Liver (tissue), 9 donors: Measurements from ENCODE around the gene LOXHD1. TPM values are rescaled to one million over a fixed set of nuclear protein-coding genes. Genes with fewer than 3 reads are reported as not detected.

ENCODE experiments used
- DNase-seq: peaks from one replicate; pipeline ENCODE4 v3.0.0-alpha.2; 2017; ENCODE audit warnings: low spot score
- H3K27ac ChIP-seq, 2 donors: one replicate each; pipeline ENCODE4 v1.7.0; 2013; ENCODE audit warnings: inconsistent platforms in 2 of 2, low read length in 2 of 2, control low read depth in 1 of 2, low read depth in 1 of 2, mild to moderate bottlenecking in 1 of 2
- H3K27me3 ChIP-seq, 4 donors: one replicate each; pipeline versions ENCODE4 v1.6.1 to v1.7.0; 2013; ENCODE audit warnings: low read length in 3 of 4, inconsistent platforms in 1 of 4, mild to moderate bottlenecking in 1 of 4, moderate library complexity in 1 of 4; ENCODE audit not compliant: control insufficient read depth in 4 of 4, insufficient read depth in 4 of 4
- H3K36me3 ChIP-seq, 4 donors: one replicate each; pipeline versions ENCODE4 v1.6.1 to v1.7.0; 2013; ENCODE audit warnings: low read length in 3 of 4, mild to moderate bottlenecking in 3 of 4, low read depth in 1 of 4, moderate library complexity in 1 of 4; ENCODE audit not compliant: control insufficient read depth in 4 of 4, insufficient read depth in 3 of 4
- H3K4me1 ChIP-seq, 4 donors: one replicate each; pipeline versions ENCODE4 v1.6.1 to v1.7.0; 2013; ENCODE audit warnings: low read length in 3 of 4, mild to moderate bottlenecking in 3 of 4, moderate library complexity in 1 of 4; ENCODE audit not compliant: control insufficient read depth in 4 of 4, insufficient read depth in 4 of 4
- H3K4me3 ChIP-seq, 3 donors: one replicate each; pipeline versions ENCODE4 v1.6.1 to v1.7.0; 2013; ENCODE audit warnings: low read length in 3 of 3, control low read depth in 1 of 3, low read depth in 1 of 3, mild to moderate bottlenecking in 1 of 3
- H3K9ac ChIP-seq, 2 donors: one replicate each; pipeline ENCODE4 v1.7.0; 2013; ENCODE audit warnings: low read length in 2 of 2, mild to moderate bottlenecking in 2 of 2, moderate library complexity in 2 of 2, control low read depth in 1 of 2, low read depth in 1 of 2
- H3K9me3 ChIP-seq, 4 donors: one replicate each; pipeline versions ENCODE4 v1.6.1 to v1.7.0; 2013; ENCODE audit warnings: low read length in 3 of 4; ENCODE audit not compliant: control insufficient read depth in 4 of 4
- ATF3 ChIP-seq: IDR thresholded peaks from 2 replicates; pipeline ENCODE4 v1.6.1; 2016; ENCODE audit warnings: antibody characterized with exemption
- EGR1 ChIP-seq, 2 donors: IDR thresholded peaks; 2 replicates each; pipeline ENCODE4 v1.6.1; 2016 to 2018; ENCODE audit warnings: antibody characterized with exemption in 2 of 2, low read depth in 2 of 2
- FOXA1 ChIP-seq: IDR thresholded peaks from 2 replicates; pipeline ENCODE4 v1.6.1; 2016; ENCODE audit warnings: antibody characterized with exemption
- FOXA2 ChIP-seq: IDR thresholded peaks from 2 replicates; pipeline ENCODE4 v1.6.1; 2016; ENCODE audit warnings: antibody characterized with exemption
- GABPA ChIP-seq, 2 donors: IDR thresholded peaks in 1 of 2; conservative IDR thresholded peaks in 1 of 2; 2 replicates each; pipeline ENCODE4 v1.6.1; 2016; ENCODE audit warnings: antibody characterized with exemption in 2 of 2, mild to moderate bottlenecking in 1 of 2, moderate library complexity in 1 of 2
- HNF4G ChIP-seq: IDR thresholded peaks from 2 replicates; pipeline ENCODE4 v1.6.1; 2016; ENCODE audit warnings: antibody characterized with exemption
- JUND ChIP-seq, 2 donors: IDR thresholded peaks; 2 replicates each; pipeline ENCODE4 v1.6.1; 2016; ENCODE audit warnings: antibody characterized with exemption in 2 of 2
- MAX ChIP-seq: IDR thresholded peaks from 2 replicates; pipeline ENCODE4 v1.6.1; 2016; ENCODE audit warnings: antibody characterized with exemption
- NR2F2 ChIP-seq: IDR thresholded peaks from 2 replicates; pipeline ENCODE4 v1.6.1; 2016; ENCODE audit warnings: antibody characterized with exemption
- RAD21 ChIP-seq, 2 donors: IDR thresholded peaks; 2 replicates each; pipeline ENCODE4 v1.6.1; 2016; ENCODE audit warnings: antibody characterized with exemption in 2 of 2, mild to moderate bottlenecking in 2 of 2
- REST ChIP-seq: IDR thresholded peaks from 2 replicates; pipeline ENCODE4 v1.6.1; 2016; ENCODE audit warnings: antibody characterized with exemption, mild to moderate bottlenecking
- RXRA ChIP-seq, 2 donors: IDR thresholded peaks; 2 replicates each; pipeline ENCODE4 v1.6.1; 2017 to 2018; ENCODE audit warnings: antibody characterized with exemption in 2 of 2, mild to moderate bottlenecking in 1 of 2
- SP1 ChIP-seq: IDR thresholded peaks from 2 replicates; pipeline ENCODE4 v1.6.1; 2018; ENCODE audit warnings: antibody characterized with exemption, mild to moderate bottlenecking
- TAF1 ChIP-seq: conservative IDR thresholded peaks from 2 replicates; pipeline ENCODE4 v1.6.1; 2016; ENCODE audit warnings: antibody characterized with exemption, mild to moderate bottlenecking
- YY1 ChIP-seq: IDR thresholded peaks from 2 replicates; pipeline ENCODE4 v1.6.1; 2016; ENCODE audit warnings: antibody characterized with exemption, mild to moderate bottlenecking
- ZBTB33 ChIP-seq: IDR thresholded peaks from 2 replicates; pipeline ENCODE4 v1.6.1; 2016; ENCODE audit warnings: antibody characterized with exemption
- WGBS: extraction: QIAGEN DNeasy Blood & Tissue Kit; methylation state at CpG from one replicate; pipeline ENCODE4 v1.1.7; 2013; 5-methylcytosine and 5-hydroxymethylcytosine counted together
- polyA plus RNA-seq, 2 donors: library from polyadenylated mRNA; stranded (reverse) in 1 of 2; unstranded in 1 of 2; fragments of 200-250 nt in 1 of 2; fragments of >200 nt in 1 of 2; fragmentation: Nextera tagmentation in 1 of 2; extraction: Ambion mirVana in 1 of 2; gene quantifications; one replicate each; pipeline versions ENCODE4 v1.2.1 to v1.2.3, GENCODE V29; 2013 to 2015
- total RNA-seq, 2 donors: library from RNA; depleted of rRNA; stranded (reverse); fragments of >200 nt; gene quantifications; one replicate each; pipeline ENCODE4 v1.2.3, GENCODE V29; 2014
- TF ChIP-seq, protein P1 (sequence below): fragments of 150-350 bp; IDR thresholded peaks from 2 replicates; pipeline ENCODE4 v1.5.1; 2017; ENCODE audit warnings: improper control_type of control experiment, low read depth, low read length; ENCODE audit not compliant: missing input control
- donor health status: healthy.
- donor health status: healthy.
- donor health status: healthy.
- donor health status: healthy.
- donor health status: healthy.

LOXHD1 gene
- total and polyA plus RNA-seq, 4 donors = 0.09 to 0.25 TPM; not detected in 2

- no peaks in the 10 kb centered on the region for H3K9me3 ChIP-seq
- TF ChIP-seq GABPA (IDR thresholded peaks at IDR 0.05 in 1 of 2, conservative IDR thresholded peaks at IDR 0.05 in 1 of 2) (no peak), MAX (no peak), FOXA2 (no peak), NR2F2 (no peak), FOXA1 (no peak), RAD21 (IDR thresholded peaks at IDR 0.05) (no peak), TAF1 (no peak), REST (no peak), HNF4G (no peak), ZBTB33 (no peak), ATF3 (no peak), EGR1 (IDR thresholded peaks at IDR 0.05; ENCODE audit: low read depth in 2 of 2) (no peak), JUND (IDR thresholded peaks at IDR 0.05) (no peak), YY1 (no peak), SP1 (no peak), RXRA (IDR thresholded peaks at IDR 0.05) (no peak)
- TF ChIP-seq, protein P1, sequence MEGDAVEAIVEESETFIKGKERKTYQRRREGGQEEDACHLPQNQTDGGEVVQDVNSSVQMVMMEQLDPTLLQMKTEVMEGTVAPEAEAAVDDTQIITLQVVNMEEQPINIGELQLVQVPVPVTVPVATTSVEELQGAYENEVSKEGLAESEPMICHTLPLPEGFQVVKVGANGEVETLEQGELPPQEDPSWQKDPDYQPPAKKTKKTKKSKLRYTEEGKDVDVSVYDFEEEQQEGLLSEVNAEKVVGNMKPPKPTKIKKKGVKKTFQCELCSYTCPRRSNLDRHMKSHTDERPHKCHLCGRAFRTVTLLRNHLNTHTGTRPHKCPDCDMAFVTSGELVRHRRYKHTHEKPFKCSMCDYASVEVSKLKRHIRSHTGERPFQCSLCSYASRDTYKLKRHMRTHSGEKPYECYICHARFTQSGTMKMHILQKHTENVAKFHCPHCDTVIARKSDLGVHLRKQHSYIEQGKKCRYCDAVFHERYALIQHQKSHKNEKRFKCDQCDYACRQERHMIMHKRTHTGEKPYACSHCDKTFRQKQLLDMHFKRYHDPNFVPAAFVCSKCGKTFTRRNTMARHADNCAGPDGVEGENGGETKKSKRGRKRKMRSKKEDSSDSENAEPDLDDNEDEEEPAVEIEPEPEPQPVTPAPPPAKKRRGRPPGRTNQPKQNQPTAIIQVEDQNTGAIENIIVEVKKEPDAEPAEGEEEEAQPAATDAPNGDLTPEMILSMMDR = no peak
- no peaks in the 10 kb centered on the region for H3K4me1 ChIP-seq
- H3K27ac ChIP-seq = no peak overlapping the region
- no peak for DNase-seq
- no peak overlapping the region for H3K4me3 ChIP-seq
- no peak overlapping the region for H3K9ac ChIP-seq
- H3K36me3 ChIP-seq = no peaks in the 10 kb centered on the region
- 49% methylated on average over 2 of the region's 2 CpGs for WGBS
- no peaks in the 10 kb centered on the region for H3K27me3 ChIP-seq
Observed at GRCh38 chr18:46555213-46555612, 101.8 kb downstream of the LOXHD1 start.
